ENCODE results near the gene GFY. TPM values are rescaled to one million over a fixed set of nuclear protein-coding genes. Genes with fewer than 3 reads are reported as not detected.
A peak's percentile ranks its signal among the peaks of the same experiment; 100 is the strongest.

The GFY gene
- total and polyA plus RNA-seq, 2 experiments from 2014 or later, result 1.2 TPM; not detected in 1

DNA sequence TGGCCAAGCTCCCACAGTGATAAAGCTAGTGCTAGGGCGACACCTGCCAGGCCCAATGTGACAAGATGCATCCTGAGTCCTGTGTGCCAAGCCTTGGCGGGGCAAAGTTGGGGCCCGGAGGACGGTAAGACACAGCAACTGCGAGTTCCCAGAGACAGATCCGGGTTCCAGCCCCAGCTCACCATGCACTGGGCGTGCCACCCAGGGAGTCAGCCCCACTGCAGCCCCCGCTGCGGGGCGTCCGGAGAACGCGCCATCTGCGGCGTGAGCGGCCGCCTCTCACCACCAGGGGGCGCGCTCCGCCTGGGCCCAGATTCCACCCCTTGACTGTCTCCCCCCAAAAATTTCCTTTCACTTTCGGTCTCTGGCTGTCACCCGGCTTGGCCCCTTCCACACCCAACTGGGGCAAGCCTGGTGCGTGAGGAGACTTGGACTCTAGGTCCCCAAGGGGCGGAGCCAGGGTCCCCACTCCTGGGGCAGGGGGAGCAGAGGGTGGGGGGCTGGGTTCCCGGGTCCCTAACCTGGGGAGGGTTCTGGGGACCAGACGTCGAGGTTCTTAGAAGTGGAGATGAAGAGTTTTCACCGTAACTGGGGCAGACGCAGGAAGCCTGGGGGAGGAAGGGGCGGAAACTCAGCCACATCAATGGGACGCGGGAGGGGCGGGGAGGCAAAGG lies 48.8 kb downstream of the GFY start, which contains the start of gene FLT3LG:
Gene FLT3LG (plus strand): TSS at position 348 of the 674 bp plus-strand sequence. CDS start 425 bp downstream, outside the sequence.
- H2AFZ ChIP-seq, result peak within 1 kb of the TSS; percentile 90; the same call in 1 of the 2 replicates
- ATAC-seq (peak; percentile 27), DNase-seq (ENCODE audit: low spot score) (peak; percentile 77)
- no peaks in the 10 kb centered on the region; the same call in 1 of the 2 replicates for H3K27me3 ChIP-seq (ENCODE audit: insufficient read depth)
- Mint-ChIP-seq H3K36me3 (ENCODE audit: low read depth) (peaks cover 19% of the 10 kb centered on the region), H3K27ac (no peak within 1 kb of the TSS), H3K27me3 (ENCODE audit: insufficient read depth, low read depth, poor library complexity) (peaks cover 21% of the 10 kb centered on the region), H3K4me1 (peaks cover 19% of the 10 kb centered on the region), H3K4me3 (peak within 1 kb of the TSS; percentile 55), H3K9me3 (peaks cover 3% of the 10 kb centered on the region; the same call in 2 of the 3 replicates)
- H4K20me1 ChIP-seq (replicated peaks; ENCODE audit: insufficient read depth), result no peaks in the 10 kb centered on the region
- peaks cover 5% of the 10 kb centered on the region; the same call in 1 of the 2 replicates for H3K4me1 ChIP-seq (ENCODE audit: insufficient read depth)
- H3K36me3 ChIP-seq (ENCODE audit: insufficient read depth), result no peaks in the 10 kb centered on the region
- H3K27ac ChIP-seq (ENCODE audit: low read depth), result no peak within 1 kb of the TSS
- peaks cover 24% of the 10 kb centered on the region; the same call in 1 of the 2 replicates for H3F3A ChIP-seq (replicated peaks; ENCODE audit: low read depth)
- H3K9me2 ChIP-seq (ENCODE audit: insufficient read depth), result no peaks in the 10 kb centered on the region
- TF ChIP-seq EZH2 (IDR thresholded peaks at IDR 0.05; ENCODE audit: low read depth, unreplicated experiment) (no peak), REST (IDR thresholded peaks at IDR 0.05; ENCODE audit: unreplicated experiment) (no peak), CTCF (conservative IDR thresholded peaks at IDR 0.05; ENCODE audit: low read depth in 2 of 2) (peak; percentile 86 to 87), ZNF331 (CRISPR knock-in tag; IDR thresholded peaks at IDR 0.05; ENCODE audit: low read depth) (no peak)
- H3K4me2 ChIP-seq, result peak within 1 kb of the TSS; percentile 81
- no peaks in the 10 kb centered on the region for H3K79me2 ChIP-seq (replicated peaks; ENCODE audit: insufficient read depth)
- peak within 1 kb of the TSS; percentile 65 for H3K4me3 ChIP-seq

- H3K4me1 Mint-ChIP-seq, result peaks cover 17% of the 10 kb centered on the region
- Histone ChIP-seq H3K27me3 (ENCODE audit: insufficient read depth) (no peaks in the 10 kb centered on the region; the same call in 1 of the 2 replicates), H3K4me1 (ENCODE audit: insufficient read depth) (peaks cover 5% of the 10 kb centered on the region; the same call in 1 of the 2 replicates), H3K9me2 (ENCODE audit: insufficient read depth) (no peaks in the 10 kb centered on the region), H3K4me2 (peak overlapping the region; percentile 81), H3F3A (replicated peaks; ENCODE audit: low read depth) (peaks cover 24% of the 10 kb centered on the region; the same call in 1 of the 2 replicates), H2AFZ (no peak overlapping the region), H4K20me1 (replicated peaks; ENCODE audit: insufficient read depth) (no peaks in the 10 kb centered on the region), H3K4me3 (peak overlapping the region; percentile 65), H3K36me3 (ENCODE audit: insufficient read depth) (no peaks in the 10 kb centered on the region), H3K27ac (ENCODE audit: low read depth) (no peak overlapping the region), H3K79me2 (replicated peaks; ENCODE audit: insufficient read depth) (no peaks in the 10 kb centered on the region)
- no peak overlapping the region for H3K27ac Mint-ChIP-seq
- peaks cover 16% of the 10 kb centered on the region; the same call in 2 of the 3 replicates for H3K36me3 Mint-ChIP-seq (ENCODE audit: low read depth)
- H3K9me3 Mint-ChIP-seq, result peaks cover 3% of the 10 kb centered on the region; the same call in 2 of the 3 replicates
- DNase-seq (ENCODE audit: low spot score) (no peak), ATAC-seq (no peak)
- peak overlapping the region; percentile 55; the same call in 2 of the 3 replicates for H3K4me3 Mint-ChIP-seq
- H3K27me3 Mint-ChIP-seq (ENCODE audit: insufficient read depth, low read depth, poor library complexity), result peaks cover 23% of the 10 kb centered on the region
- no peak for TF ChIP-seq EZH2phosphoT487 (IDR thresholded peaks at IDR 0.05; ENCODE audit: unreplicated experiment)
- TF ChIP-seq, protein P1, sequence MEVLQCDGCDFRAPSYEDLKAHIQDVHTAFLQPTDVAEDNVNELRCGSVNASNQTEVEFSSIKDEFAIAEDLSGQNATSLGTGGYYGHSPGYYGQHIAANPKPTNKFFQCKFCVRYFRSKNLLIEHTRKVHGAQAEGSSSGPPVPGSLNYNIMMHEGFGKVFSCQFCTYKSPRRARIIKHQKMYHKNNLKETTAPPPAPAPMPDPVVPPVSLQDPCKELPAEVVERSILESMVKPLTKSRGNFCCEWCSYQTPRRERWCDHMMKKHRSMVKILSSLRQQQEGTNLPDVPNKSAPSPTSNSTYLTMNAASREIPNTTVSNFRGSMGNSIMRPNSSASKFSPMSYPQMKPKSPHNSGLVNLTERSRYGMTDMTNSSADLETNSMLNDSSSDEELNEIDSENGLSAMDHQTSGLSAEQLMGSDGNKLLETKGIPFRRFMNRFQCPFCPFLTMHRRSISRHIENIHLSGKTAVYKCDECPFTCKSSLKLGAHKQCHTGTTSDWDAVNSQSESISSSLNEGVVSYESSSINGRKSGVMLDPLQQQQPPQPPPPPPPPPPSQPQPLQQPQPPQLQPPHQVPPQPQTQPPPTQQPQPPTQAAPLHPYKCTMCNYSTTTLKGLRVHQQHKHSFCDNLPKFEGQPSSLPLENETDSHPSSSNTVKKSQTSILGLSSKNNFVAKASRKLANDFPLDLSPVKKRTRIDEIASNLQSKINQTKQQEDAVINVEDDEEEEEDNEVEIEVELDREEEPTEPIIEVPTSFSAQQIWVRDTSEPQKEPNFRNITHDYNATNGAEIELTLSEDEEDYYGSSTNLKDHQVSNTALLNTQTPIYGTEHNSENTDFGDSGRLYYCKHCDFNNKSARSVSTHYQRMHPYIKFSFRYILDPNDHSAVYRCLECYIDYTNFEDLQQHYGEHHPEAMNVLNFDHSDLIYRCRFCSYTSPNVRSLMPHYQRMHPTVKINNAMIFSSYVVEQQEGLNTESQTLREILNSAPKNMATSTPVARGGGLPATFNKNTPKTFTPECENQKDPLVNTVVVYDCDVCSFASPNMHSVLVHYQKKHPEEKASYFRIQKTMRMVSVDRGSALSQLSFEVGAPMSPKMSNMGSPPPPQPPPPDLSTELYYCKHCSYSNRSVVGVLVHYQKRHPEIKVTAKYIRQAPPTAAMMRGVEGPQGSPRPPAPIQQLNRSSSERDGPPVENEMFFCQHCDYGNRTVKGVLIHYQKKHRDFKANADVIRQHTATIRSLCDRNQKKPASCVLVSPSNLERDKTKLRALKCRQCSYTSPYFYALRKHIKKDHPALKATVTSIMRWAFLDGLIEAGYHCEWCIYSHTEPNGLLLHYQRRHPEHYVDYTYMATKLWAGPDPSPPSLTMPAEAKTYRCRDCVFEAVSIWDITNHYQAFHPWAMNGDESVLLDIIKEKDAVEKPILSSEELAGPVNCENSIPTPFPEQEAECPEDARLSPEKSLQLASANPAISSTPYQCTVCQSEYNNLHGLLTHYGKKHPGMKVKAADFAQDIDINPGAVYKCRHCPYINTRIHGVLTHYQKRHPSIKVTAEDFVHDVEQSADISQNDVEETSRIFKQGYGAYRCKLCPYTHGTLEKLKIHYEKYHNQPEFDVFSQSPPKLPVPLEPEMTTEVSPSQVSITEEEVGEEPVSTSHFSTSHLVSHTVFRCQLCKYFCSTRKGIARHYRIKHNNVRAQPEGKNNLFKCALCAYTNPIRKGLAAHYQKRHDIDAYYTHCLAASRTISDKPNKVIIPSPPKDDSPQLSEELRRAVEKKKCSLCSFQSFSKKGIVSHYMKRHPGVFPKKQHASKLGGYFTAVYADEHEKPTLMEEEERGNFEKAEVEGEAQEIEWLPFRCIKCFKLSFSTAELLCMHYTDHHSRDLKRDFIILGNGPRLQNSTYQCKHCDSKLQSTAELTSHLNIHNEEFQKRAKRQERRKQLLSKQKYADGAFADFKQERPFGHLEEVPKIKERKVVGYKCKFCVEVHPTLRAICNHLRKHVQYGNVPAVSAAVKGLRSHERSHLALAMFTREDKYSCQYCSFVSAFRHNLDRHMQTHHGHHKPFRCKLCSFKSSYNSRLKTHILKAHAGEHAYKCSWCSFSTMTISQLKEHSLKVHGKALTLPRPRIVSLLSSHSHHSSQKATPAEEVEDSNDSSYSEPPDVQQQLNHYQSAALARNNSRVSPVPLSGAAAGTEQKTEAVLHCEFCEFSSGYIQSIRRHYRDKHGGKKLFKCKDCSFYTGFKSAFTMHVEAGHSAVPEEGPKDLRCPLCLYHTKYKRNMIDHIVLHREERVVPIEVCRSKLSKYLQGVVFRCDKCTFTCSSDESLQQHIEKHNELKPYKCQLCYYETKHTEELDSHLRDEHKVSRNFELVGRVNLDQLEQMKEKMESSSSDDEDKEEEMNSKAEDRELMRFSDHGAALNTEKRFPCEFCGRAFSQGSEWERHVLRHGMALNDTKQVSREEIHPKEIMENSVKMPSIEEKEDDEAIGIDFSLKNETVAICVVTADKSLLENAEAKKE (CRISPR knock-in tag; IDR thresholded peaks at IDR 0.05), result no peak
- TF ChIP-seq POLR2AphosphoS5 (IDR thresholded peaks at IDR 0.05; ENCODE audit: low read depth), result no peak
Observed at GRCh38 chr19:49474542-49474924, 49.3 kb downstream of the GFY start.
